Dendritic cell treated with granulocyte-macrophage colony-stimulating factor and Interleukin-4, amounts not matched to agents 40 ng/mL and 50 ng/mL, for 4 days (primary cell): ENCODE results near the gene CASP9.
A peak's percentile ranks its signal among the peaks of the same experiment; 100 is the strongest.
"Not testable (repeated sequence)": the region's sequence is repeated elsewhere in the genome, so short reads cannot be mapped to it uniquely, and the experiment has no call there.

Experiments used
- H3K27ac Mint-ChIP-seq: one replicate; pipeline ENCODE4 v1.8.0; 2022; ENCODE audit warnings: mild to moderate bottlenecking, mixed read lengths
- H3K27me3 Mint-ChIP-seq: one replicate; pipeline ENCODE4 v1.8.0; 2022; ENCODE audit warnings: mild to moderate bottlenecking, mixed read lengths
- H3K36me3 Mint-ChIP-seq: one replicate; pipeline ENCODE4 v1.8.0; 2022; ENCODE audit warnings: low read depth, mixed read lengths
- H3K4me1 Mint-ChIP-seq: one replicate; pipeline ENCODE4 v1.8.0; 2022; ENCODE audit warnings: low read depth, mixed read lengths
- H3K4me3 Mint-ChIP-seq: one replicate; pipeline ENCODE4 v1.8.0; 2022; ENCODE audit warnings: mild to moderate bottlenecking, moderate library complexity, mixed read lengths
- H3K9me3 Mint-ChIP-seq: one replicate; pipeline ENCODE4 v1.8.0; 2022; ENCODE audit warnings: mixed read lengths
- intact Hi-C: fragments of 100-400 bp; cut with micrococcal nuclease; formaldehyde crosslinking; loops from one replicate; pipeline ENCODE4 v1.15.0; 2022

The CASP9 gene

GRCh38 chr1:15479654-15480347 lies 44.2 kb downstream of the CASP9 start:
- Mint-ChIP-seq H3K27ac (no peak overlapping the region), H3K4me3 (no peak overlapping the region), H3K4me1 (peaks cover 10% of the 10 kb centered on the region), H3K36me3 (no peaks in the 10 kb centered on the region), H3K27me3 (peaks cover 3% of the 10 kb centered on the region), H3K9me3 (no peaks in the 10 kb centered on the region)
- intact Hi-C loops: no loop called here

- Mint-ChIP-seq H3K4me3 (no peak overlapping the region), H3K27ac (no peak overlapping the region)
- intact Hi-C loops: no loop called here
Measured at GRCh38 chr1:15477646-15478212, 46.3 kb downstream of the CASP9 start.

GRCh38 chr1:15476927-15477326 lies 47.1 kb downstream of the CASP9 start:
- no peaks in the 10 kb centered on the region for H3K36me3 Mint-ChIP-seq
- no peak overlapping the region for H3K4me3 Mint-ChIP-seq
- H3K9me3 Mint-ChIP-seq: no peaks in the 10 kb centered on the region
- H3K4me1 Mint-ChIP-seq: peaks cover 10% of the 10 kb centered on the region
- no peak overlapping the region for H3K27ac Mint-ChIP-seq
- H3K27me3 Mint-ChIP-seq: peaks cover 5% of the 10 kb centered on the region
- intact Hi-C loops: no loop called here

More at GRCh38 chr1:15477646-15478212, 46.3 kb downstream of the CASP9 start:
- no peaks in the 10 kb centered on the region for H3K9me3 Mint-ChIP-seq
- H3K27me3 Mint-ChIP-seq: peaks cover 3% of the 10 kb centered on the region
- peaks cover 10% of the 10 kb centered on the region for H3K4me1 Mint-ChIP-seq
- no peaks in the 10 kb centered on the region for H3K36me3 Mint-ChIP-seq

- no peak within 1 kb of the TSS for H3K27ac Mint-ChIP-seq
- no peaks in the 10 kb centered on the region for H3K9me3 Mint-ChIP-seq
- H3K36me3 Mint-ChIP-seq: no peaks in the 10 kb centered on the region
- no peak within 1 kb of the TSS for H3K4me3 Mint-ChIP-seq
- peaks cover 5% of the 10 kb centered on the region for H3K27me3 Mint-ChIP-seq
- H3K4me1 Mint-ChIP-seq: peaks cover 10% of the 10 kb centered on the region
- intact Hi-C loops: no loop called here
Measured at GRCh38 chr1:15475752-15476314, 48.2 kb downstream of the CASP9 start, which contains the start of gene CELA2B. TSS of gene CELA2B (plus strand) at chr1:15476104. CDS start at chr1:15476126, 22 bp downstream.

GRCh38 chr1:15472587-15472986 lies 51.4 kb downstream of the CASP9 start:
- Mint-ChIP-seq H3K9me3 (no peaks in the 10 kb centered on the region), H3K36me3 (no peaks in the 10 kb centered on the region), H3K4me1 (no peaks in the 10 kb centered on the region), H3K4me3 (no peak overlapping the region), H3K27ac (no peak overlapping the region), H3K27me3 (peaks cover 11% of the 10 kb centered on the region)
- intact Hi-C loops: no loop called here

- H3K9me3 Mint-ChIP-seq, H3K27ac Mint-ChIP-seq, H3K36me3 Mint-ChIP-seq, H3K4me1 Mint-ChIP-seq, H3K4me3 Mint-ChIP-seq, intact Hi-C loops: not testable (repeated sequence)
- H3K27me3 Mint-ChIP-seq: peaks cover 12% of the 10 kb centered on the region
Measured at GRCh38 chr1:15471723-15472122, 52.3 kb downstream of the CASP9 start.

- H3K4me3 Mint-ChIP-seq, intact Hi-C loops, H3K36me3 Mint-ChIP-seq, H3K4me1 Mint-ChIP-seq, H3K27ac Mint-ChIP-seq, H3K9me3 Mint-ChIP-seq: not testable (repeated sequence)
- peaks cover 16% of the 10 kb centered on the region for H3K27me3 Mint-ChIP-seq
Measured at GRCh38 chr1:15471067-15471466, 52.9 kb downstream of the CASP9 start.

- H3K27ac Mint-ChIP-seq, H3K9me3 Mint-ChIP-seq, H3K36me3 Mint-ChIP-seq, H3K4me3 Mint-ChIP-seq, intact Hi-C loops: not testable (repeated sequence)
- peaks cover 16% of the 10 kb centered on the region for H3K27me3 Mint-ChIP-seq
- H3K4me1 Mint-ChIP-seq: peaks cover 12% of the 10 kb centered on the region
Measured at GRCh38 chr1:15469821-15470448, 54.1 kb downstream of the CASP9 start.

- Mint-ChIP-seq H3K27me3 (peaks cover 16% of the 10 kb centered on the region), H3K9me3 (no peaks in the 10 kb centered on the region), H3K4me1 (peaks cover 17% of the 10 kb centered on the region), H3K4me3 (no peak overlapping the region), H3K36me3 (no peaks in the 10 kb centered on the region), H3K27ac (no peak overlapping the region)
- intact Hi-C loops: no loop called here
Measured at GRCh38 chr1:15469361-15469760, 54.7 kb downstream of the CASP9 start.

GRCh38 chr1:15468145-15468544 lies 55.9 kb downstream of the CASP9 start:
- H3K4me1 Mint-ChIP-seq: peaks cover 29% of the 10 kb centered on the region
- H3K4me3 Mint-ChIP-seq: no peak overlapping the region
- H3K36me3 Mint-ChIP-seq: no peaks in the 10 kb centered on the region
- no peaks in the 10 kb centered on the region for H3K9me3 Mint-ChIP-seq
- intact Hi-C loops: no loop called here
- peaks cover 16% of the 10 kb centered on the region for H3K27me3 Mint-ChIP-seq
- H3K27ac Mint-ChIP-seq: no peak overlapping the region

- H3K4me1 Mint-ChIP-seq: peaks cover 30% of the 10 kb centered on the region
- H3K27ac Mint-ChIP-seq, H3K4me3 Mint-ChIP-seq, H3K36me3 Mint-ChIP-seq, H3K9me3 Mint-ChIP-seq, intact Hi-C loops: not testable (repeated sequence)
- peaks cover 13% of the 10 kb centered on the region for H3K27me3 Mint-ChIP-seq
Measured at GRCh38 chr1:15466955-15467625, 56.9 kb downstream of the CASP9 start.

- Mint-ChIP-seq H3K9me3 (no peaks in the 10 kb centered on the region), H3K27ac (no peak overlapping the region), H3K4me3 (no peak overlapping the region), H3K4me1 (peaks cover 32% of the 10 kb centered on the region), H3K27me3 (peaks cover 13% of the 10 kb centered on the region), H3K36me3 (no peaks in the 10 kb centered on the region)
- intact Hi-C loops: no loop called here
Measured at GRCh38 chr1:15465674-15466073, 58.3 kb downstream of the CASP9 start.

- Mint-ChIP-seq H3K27ac (peak overlapping the region; percentile 61), H3K4me1 (peaks cover 48% of the 10 kb centered on the region)
- H3K27me3 Mint-ChIP-seq, intact Hi-C loops, H3K9me3 Mint-ChIP-seq, H3K36me3 Mint-ChIP-seq, H3K4me3 Mint-ChIP-seq: not testable (repeated sequence)
Measured at GRCh38 chr1:15463926-15464322, 60.1 kb downstream of the CASP9 start.
